ENCODE data around the gene ARHGAP10. TPM values are rescaled to one million over a fixed set of nuclear protein-coding genes. Genes with fewer than 3 reads are reported as not detected.

The ARHGAP10 gene
- polyA plus RNA-seq, 1 experiment: 20.2 TPM

DNA sequence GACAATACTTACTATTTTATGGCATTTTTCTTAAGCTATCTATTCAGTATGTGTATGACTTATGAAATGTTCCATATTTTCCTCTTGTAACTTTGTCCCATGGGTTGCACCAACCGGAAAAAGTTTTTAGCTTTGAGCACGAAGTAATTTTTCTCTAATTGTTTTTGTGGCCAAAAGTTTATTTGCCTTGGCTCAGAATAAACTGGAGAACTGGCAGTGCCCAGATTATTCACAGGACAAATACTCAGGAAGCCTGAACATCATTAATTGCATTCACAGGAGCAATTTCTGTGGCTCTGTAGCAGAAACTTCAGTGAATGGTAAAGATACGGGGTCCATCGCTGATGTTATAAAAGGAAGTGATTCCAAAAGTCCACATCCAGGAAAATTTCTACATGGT, 184.5 kb downstream of the ARHGAP10 start:
- H3K36me3 ChIP-seq (ENCODE audit: control insufficient read depth, insufficient read depth, low read length): no peaks in the 10 kb centered on the region
- CTCF ChIA-PET: interaction anchor here (0.6 to 1.2 kb wide), 2 partner anchors 9 kb away, joined by 3 to 4 read pairs; no protein-coding TSS in a partner anchor
- TF ChIP-seq, protein P1, sequence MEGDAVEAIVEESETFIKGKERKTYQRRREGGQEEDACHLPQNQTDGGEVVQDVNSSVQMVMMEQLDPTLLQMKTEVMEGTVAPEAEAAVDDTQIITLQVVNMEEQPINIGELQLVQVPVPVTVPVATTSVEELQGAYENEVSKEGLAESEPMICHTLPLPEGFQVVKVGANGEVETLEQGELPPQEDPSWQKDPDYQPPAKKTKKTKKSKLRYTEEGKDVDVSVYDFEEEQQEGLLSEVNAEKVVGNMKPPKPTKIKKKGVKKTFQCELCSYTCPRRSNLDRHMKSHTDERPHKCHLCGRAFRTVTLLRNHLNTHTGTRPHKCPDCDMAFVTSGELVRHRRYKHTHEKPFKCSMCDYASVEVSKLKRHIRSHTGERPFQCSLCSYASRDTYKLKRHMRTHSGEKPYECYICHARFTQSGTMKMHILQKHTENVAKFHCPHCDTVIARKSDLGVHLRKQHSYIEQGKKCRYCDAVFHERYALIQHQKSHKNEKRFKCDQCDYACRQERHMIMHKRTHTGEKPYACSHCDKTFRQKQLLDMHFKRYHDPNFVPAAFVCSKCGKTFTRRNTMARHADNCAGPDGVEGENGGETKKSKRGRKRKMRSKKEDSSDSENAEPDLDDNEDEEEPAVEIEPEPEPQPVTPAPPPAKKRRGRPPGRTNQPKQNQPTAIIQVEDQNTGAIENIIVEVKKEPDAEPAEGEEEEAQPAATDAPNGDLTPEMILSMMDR (IDR thresholded peaks at IDR 0.05; ENCODE audit: insufficient read depth, low read depth, low read length): no peak
- POLR2A ChIA-PET: no interaction called here
- no peak for DNase-seq (ENCODE audit: low read depth)
- no peaks in the 10 kb centered on the region for H3K27me3 ChIP-seq (ENCODE audit: control insufficient read depth, insufficient read depth, low read length)
- no peak overlapping the region for H3K4me3 ChIP-seq (ENCODE audit: low read depth, low read length)

DNA sequence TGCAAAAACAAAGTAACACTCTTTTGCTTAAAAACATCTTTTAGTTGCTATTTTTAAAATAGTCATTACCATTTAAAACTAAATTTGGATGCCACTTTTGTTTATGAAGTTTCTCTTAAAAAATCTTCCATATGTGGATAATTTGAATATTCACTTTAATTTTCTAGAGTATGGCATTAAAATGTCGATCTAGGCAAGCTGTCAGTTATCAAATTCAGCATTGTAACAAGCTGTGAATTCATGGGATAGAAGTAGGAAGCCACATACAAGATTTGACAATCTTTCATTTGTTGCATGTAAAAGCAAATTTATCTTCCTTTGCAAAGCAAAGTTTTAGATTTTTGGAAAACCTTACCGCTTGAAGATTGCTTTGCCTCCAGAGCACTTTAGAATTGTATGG, 191.5 kb downstream of the ARHGAP10 start:
- no peak for DNase-seq (ENCODE audit: low read depth)
- CTCF ChIA-PET: no interaction called here
- Histone ChIP-seq H3K4me3 (ENCODE audit: low read depth, low read length) (no peak overlapping the region), H3K36me3 (ENCODE audit: control insufficient read depth, insufficient read depth, low read length) (no peaks in the 10 kb centered on the region), H3K27me3 (ENCODE audit: control insufficient read depth, insufficient read depth, low read length) (no peaks in the 10 kb centered on the region)
- POLR2A ChIA-PET: no interaction called here
- TF ChIP-seq, protein P1 (IDR thresholded peaks at IDR 0.05; ENCODE audit: insufficient read depth, low read depth, low read length): no peak

DNA sequence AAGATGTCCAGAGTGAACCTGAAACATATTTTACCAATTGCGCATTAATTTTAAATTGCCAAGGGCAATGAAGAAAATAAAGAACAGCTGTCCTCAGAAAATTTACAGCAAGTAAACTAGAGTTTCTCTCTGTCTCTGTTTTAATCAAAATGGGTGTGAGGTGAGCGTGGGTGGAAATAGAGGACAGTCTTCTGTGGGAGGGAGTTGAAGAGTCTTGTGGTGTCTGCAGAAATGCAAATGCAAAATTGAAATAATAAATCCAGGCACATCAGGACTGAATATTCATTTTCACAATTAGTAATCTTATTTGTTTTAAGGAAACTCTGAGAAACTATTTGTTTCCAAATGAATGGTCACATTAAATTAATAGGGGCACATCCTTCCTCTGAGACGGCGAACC, 192.0 kb downstream of the ARHGAP10 start:
- no peaks in the 10 kb centered on the region for H3K36me3 ChIP-seq (ENCODE audit: control insufficient read depth, insufficient read depth, low read length)
- ChIA-PET CTCF (no interaction called here), POLR2A (no interaction called here)
- H3K4me3 ChIP-seq (ENCODE audit: low read depth, low read length): no peak overlapping the region
- TF ChIP-seq, protein P1 (IDR thresholded peaks at IDR 0.05; ENCODE audit: insufficient read depth, low read depth, low read length): no peak
- no peak for DNase-seq (ENCODE audit: low read depth)
- no peaks in the 10 kb centered on the region for H3K27me3 ChIP-seq (ENCODE audit: control insufficient read depth, insufficient read depth, low read length)

DNA sequence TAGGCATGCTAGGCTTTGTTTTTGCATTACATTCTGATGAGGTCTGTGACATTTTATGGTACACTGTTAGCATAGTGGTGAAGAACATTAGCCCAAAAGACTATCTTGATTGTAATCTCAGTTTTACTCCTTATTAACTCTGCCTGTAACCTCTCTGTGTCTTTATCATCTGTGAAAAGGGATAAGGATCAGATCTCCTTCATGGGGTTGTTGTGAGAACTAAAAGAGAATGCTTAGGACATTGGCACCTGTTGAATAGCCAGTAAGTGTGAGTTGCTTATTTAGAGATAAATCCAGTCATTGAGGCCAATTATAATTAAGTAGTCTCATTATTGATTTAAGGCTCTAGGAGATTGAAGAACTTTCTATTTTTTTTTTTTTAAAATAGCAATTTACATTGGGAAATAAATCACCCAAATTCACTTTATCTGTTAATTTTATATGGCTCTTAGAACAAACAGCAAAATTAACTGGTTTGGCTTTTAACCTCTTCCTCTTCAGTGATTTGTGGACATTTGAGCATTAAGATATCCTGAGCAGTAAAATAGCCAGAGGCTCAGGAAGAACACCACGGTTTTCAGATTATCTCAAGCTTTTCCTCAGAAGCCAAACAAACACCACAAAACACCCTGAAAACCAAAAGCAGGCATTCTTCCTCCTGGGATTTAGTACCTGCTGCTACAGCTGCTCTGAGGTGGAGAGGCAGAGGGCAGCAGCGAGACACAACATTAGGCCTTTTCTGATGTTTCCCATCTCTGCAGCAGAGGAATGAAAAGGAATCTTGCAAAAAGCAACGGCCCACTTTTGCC, 192.9 kb downstream of the ARHGAP10 start:
- DNase-seq (ENCODE audit: low read depth): no peak
- POLR2A ChIA-PET: no interaction called here
- H3K36me3 ChIP-seq (ENCODE audit: control insufficient read depth, insufficient read depth, low read length): no peaks in the 10 kb centered on the region
- CTCF ChIA-PET: interaction anchor here (1.2 to 1.6 kb wide), 3 partner anchors 8 to 11 kb away, joined by 3 to 5 read pairs (median 4); no protein-coding TSS in a partner anchor
- TF ChIP-seq, protein P1 (IDR thresholded peaks at IDR 0.05; ENCODE audit: insufficient read depth, low read depth, low read length): peak; percentile 62
- no peak overlapping the region for H3K4me3 ChIP-seq (ENCODE audit: low read depth, low read length)
- no peaks in the 10 kb centered on the region for H3K27me3 ChIP-seq (ENCODE audit: control insufficient read depth, insufficient read depth, low read length)

DNA sequence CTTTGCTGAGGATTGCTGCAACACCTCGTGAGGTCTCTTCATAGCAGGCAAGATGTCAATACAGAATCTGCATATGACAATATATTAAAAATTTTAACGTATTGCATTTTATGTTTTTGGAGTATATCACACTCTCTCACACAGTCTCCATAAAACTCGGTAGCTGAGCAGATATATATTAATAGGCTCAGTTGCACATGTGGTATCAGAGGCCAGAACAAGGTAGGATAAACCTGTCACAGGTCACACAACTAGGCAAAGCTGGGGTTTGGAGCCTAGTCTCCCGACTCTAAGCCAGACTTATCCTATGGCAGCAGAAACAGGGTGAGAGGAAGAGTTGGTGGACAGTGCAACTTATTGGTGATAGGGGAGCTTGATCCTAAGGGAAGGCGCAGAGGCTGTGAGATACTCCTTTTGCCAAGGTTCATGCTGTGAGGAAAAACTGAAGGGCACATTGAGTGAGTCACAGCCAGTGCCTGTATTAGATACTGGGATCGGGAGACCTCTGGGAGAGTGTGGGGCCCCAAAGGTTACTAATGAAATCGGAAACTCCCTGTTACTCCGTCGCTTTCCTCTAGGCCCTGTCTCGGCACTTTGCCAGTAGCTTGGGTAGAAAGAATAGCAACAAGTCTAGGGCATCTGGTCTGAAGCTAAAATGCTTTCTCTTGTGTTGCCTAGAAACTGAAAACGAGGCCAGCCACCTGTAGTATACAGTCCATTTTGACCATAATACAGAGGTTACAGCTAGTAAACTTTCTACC, 195.7 kb downstream of the ARHGAP10 start:
- Histone ChIP-seq H3K27me3 (ENCODE audit: control insufficient read depth, insufficient read depth, low read length) (no peaks in the 10 kb centered on the region), H3K4me3 (ENCODE audit: low read depth, low read length) (no peak overlapping the region), H3K36me3 (ENCODE audit: control insufficient read depth, insufficient read depth, low read length) (no peaks in the 10 kb centered on the region)
- no peak for DNase-seq (ENCODE audit: low read depth)
- CTCF ChIA-PET: no interaction called here
- TF ChIP-seq, protein P1 (IDR thresholded peaks at IDR 0.05; ENCODE audit: insufficient read depth, low read depth, low read length): no peak
- POLR2A ChIA-PET: interaction anchor here (0.6 kb wide), 1 partner anchor 17 kb away, joined by 3 read pairs; no protein-coding TSS in a partner anchor

All from BJ (cell line).